ENCODE data around the gene RIPK3.
A peak's percentile ranks its signal among the peaks of the same experiment; 100 is the strongest.

RIPK3 gene

DNA sequence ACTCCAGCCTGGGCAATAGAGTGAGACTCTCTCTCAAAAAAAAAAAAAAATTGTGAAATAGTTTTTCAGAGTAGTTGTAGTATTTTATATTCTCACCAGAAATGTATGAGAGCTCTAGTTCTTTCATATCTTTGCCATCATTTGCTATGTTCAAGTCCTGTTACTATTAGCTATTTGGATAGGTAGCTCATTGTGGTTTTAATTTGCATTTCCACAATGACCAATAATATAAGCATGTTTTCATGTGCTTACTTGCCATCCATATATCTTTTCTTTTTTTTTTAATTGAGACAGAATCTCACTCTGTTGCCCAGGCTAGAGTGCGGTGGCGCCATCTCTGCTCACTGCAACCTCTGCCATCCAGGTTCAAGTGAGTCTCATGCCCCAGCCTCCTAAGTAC is 8.4 kb upstream of the RIPK3 start:
- no peak for DNase-seq

DNA sequence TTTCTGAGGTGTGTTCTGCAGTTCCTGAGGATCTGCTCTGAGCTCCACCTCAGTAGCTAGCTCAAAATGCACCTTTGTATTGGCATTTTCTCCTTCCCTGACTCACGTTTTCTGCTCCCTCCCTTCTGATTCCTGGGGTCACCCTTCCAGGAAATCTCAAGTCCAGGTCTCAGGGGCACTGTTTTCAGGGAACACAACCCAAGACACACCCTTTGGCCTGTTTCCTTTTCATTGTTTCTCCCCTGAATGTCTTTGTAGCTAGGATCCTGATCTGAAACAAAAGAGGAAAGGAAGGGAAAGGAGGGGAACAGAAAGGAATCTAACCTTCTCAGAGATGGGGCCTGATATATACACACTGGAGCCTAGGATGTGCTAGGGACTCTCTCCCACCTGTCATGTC is 7.3 kb upstream of the RIPK3 start:
- no peak for DNase-seq

DNA sequence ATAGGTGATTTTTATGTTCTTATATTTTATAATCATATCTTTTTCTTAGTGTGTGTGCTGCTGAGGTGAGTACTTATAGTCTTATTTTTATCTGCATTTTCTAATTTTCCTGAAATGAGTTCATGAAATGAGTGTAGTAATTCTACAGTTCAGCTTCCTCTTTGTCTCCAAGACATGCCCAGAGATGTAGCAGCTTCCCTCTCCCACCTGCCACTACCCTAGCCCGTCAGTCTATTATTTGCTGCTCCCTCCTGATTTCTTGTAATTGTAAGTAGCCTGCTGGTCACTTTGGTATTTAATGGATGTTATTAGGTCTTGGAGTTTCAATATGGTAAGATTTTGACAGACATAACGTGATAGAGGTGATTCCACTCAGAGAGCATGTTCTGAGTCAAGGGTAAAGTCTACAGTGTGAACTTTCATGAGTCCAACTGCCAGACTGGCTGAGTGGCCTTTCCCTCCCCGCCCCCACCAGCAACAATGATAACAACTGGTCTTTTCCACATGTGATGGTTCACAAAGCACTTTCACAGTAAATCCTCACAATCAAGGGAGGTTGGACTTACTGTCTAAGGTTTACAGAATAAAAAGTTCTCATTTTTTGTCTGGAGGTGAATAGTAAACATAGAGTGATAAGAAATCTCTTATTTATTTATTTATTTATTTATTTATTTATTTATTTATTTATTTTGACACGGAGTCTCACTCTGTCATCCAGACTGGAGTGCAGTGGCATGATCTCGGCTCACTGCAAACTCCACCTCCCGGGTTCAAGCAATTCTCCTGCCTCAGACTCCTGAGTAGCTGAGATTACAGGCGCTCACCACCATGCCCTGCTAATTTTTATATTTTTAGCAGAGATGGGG is 4.2 kb upstream of the RIPK3 start:
- no peak for DNase-seq

DNA sequence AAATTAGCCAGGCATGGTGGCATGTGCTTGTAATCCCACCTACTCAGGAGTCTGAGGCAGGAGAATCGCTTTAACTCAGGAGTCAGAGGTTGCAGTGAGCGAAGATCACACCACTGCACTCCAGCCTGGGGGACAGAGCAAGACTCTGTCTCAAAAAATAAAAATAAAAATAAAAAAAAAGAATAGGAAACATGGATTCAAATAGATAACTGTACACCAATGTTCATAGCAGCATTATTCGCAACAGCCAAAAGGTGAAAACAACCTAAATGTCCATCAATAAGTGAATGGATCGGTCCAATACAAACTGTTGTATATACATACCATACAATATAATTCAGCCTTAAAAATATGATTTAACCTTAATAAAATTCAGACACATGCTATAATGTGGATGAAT is 3.1 kb upstream of the RIPK3 start:
- no peak for DNase-seq

DNA sequence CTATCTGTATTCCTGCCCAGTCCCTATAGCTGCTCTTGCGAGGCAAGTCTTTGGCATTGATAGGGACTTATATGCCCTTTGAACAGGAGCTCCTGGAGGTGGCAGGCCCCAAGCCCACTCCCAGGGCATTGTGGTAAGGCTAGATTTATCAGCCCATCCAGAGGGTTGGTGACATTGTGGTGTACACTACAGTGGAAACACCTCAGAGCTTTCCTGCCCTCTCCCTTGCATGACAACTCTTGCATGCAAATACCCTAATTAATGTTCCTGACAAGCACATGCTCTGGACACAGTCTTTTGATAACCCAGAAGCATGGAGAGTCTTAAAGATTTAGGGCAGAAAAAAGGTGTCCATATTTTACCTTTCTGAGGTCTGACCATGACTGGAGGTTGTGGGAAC is 815 bp upstream of the RIPK3 start:
- no peak for DNase-seq

DNA sequence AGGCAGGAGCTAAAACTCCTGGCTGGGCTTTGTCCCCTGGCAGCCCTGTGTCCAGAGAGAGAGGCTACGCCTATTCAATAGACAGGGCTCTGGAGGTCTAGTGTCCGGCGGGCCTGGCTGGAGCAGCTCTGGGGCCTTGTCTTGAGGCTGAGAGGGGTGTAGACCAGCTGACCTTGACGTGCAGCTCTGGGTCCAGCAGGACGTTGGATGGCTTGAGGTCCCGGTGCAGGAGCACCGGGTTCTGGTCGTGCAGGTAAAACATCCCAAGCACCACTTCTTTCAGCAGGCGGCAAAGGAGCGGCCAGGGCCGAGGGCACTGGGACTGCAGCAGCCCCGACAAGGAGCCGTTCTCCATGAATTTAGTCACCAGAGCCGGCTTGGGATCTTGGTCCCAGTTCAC is 948 bp downstream of the RIPK3 start:
- DNase-seq, result no peak

DNA sequence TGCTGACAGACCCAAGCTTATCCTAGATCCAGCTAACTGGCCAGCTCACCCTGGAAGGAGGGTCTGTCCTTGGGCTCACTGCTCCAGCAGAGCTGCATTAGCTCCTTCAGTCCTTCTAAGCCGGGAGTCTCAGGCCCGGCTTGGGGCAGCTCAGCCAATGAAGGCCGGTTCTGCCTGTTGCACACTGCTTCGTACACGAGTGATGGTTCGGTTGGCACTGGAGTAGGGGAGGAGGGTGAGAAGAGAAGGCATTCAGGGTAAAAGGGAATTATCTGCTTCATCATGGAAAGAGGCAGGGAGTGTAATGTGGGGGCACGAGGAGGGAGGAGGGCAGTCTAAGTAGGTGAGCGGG is 2.0 kb downstream of the RIPK3 start:
- DNase-seq, result no peak

DNA sequence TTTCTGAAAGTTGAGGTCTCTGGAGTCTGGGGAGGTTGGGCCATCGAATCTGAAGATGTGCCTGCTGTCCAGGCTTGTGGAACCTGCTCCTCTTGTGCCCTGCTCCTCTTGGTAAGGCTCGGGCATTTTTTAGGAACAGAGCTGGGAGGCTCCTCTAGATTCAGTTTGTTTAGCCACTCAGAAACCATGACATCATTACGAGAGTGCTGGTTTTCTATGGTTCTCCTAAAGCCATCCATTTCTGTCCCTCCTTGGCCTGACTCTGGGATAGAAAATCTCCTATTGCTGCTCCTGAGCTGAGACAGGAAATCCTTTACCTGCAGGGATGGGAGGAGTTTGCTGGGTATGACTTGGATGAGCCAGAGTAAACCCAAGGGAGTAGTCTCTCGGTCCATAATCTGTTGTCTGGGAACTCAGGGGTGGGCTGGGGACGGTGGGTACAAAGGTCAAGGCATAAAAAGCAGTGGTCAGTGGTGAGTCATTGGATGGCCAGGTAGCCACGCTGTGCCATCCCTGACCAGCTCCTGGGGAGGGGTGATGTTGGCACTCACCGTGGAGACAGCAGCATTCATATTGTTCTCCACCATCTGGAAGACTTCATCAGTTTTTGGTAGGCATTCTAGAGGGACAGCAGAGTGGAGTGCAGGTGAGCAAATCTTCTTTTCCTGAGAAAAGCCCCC is 2.5 kb downstream of the RIPK3 start:
- DNase-seq, result no peak

DNA sequence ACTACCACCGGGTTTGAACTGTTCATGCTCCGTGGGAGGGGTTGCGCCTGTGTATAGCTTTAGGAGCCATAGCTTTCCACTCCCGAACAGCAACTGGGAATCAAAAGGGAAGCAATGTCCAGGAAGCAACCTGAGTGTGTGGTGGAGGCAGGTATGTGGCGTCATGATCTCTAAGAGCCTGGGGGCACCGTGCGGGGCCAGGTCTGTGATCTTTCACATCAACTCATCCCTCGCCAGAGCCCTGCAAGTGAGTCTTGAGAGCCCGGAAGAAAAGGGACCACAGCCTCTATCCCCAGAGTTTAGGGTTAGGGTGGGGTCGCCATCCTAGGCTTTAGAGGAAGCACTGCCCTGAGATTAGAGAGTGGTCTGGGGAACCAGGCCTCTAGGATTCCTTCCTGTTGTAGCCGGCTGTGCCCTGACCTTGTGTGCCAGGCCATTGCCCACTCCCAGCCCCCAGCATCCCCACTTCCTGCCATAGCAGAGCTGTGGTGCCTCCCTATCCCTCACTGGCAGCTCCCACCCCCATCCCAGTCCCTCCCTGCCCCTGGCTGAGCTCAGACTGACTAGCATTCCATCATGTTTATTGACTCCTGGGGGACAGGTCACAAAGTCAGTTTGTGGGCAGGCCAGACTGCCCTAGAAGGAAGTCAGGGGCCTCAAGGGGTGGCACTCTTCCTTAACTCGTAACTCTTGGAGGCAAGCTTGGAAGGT is 4.2 kb downstream of the RIPK3 start:
- no peak for DNase-seq

DNA sequence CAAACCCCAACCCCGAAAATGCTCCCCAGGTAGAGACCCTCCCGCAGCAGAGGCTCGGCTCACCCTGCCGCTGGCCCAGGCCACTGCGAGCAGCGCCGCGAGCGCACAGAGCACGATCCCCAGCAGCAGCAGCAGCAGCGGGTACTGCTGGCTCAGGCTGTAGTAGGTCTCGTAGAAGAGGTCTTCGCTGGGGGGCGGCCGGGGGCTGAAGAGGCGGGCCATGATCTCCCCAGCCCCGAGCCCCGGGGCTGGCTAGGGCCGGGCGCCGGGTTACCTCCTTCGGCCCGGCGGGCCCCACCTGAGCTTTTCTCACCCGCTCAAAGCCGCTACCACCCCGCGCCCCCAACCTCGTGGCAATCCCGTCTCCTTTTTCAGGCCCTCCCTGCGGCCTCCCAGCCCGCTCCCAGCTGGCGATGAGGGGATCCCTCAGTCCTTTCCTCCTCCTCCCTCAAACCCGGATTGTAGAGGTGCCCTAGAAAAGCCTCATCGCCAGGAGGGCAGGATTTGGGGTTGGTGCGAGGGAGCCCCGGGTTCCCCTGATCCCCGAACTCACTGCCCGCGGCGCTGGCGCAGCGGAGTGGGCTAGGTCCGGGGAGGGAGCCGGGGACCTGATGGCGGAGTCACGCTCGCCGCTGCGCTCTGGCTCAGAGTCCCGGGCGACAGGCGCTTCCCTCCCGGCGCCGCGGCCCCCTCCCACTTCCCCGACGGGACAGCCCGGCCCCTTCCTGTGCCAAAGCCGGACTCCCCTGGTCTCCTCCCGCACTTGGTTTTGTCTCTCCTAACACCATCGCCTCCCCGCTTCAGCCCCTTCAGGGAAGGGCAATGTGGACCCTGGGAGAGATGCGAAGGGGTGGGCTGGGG is 5.1 kb downstream of the RIPK3 start, which contains the start of gene ADCY4:
Gene ADCY4 (minus strand): TSS at position 641 of the 861 bp plus-strand sequence. CDS start 419 bp downstream, at position 222.
- no peak for DNase-seq

DNA sequence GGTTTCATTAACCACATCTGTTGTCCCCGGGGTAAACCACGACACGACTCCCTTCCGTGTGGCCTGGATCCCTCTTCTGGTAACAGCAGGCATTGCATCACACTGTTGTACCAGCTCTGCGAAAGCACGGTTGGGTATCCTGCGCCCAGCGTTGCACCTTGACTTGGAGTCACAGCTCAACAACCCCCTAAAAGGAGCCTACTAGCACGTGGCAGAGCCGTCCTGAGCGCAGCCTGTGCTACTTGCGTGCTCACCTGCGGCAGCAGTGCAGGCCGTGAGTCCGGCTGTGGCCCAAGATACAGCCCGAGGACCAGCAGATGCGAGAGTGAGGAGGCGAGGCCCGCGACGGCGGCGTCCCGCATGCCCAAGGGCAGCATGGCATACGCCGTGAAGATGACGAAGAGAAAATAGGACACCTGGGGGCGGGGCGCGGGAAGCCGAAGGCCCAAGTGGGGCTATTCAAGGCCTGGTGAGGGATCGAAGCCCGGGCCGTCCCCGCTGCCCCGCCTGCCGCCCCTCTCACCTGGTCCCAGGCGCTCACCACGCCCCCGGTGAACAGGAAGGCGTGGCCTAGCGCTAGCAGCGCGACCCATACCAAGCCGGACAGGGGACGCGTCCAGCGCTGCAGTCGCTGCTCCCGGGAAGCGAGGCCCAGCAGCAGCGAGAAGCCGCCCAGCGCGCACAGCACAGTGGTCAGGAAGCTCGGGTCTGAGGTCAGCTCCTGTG is 7.4 kb downstream of the RIPK3 start:
- peak in 31 of 56 donors; percentile 5 to 77 (median 33) for DNase-seq

DNA sequence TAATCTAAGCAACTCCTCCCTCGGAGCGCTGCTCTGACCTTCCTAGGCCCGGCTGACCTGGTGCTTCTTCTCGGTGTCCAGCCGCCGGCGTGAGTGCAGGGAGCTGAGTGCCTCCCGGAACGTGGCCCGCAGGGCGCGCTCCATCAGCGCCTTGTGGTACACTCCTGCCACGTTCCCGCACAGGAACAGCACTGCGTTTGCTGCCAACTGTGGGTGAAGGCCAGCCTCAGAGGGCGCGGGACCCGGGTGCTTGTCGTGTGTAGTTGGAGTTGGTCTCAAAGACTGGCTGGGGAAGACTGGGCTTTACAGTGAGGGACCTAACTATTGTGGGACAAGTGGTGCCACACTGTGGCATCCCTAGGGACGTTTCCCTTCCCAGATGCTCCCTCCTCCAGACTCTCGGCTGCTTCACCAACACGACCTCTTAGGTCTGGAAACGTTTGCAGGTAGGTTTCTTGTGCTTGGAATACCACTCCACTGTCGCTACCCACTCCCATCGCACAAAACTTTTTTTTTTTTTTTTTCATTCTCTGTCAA is 8.0 kb downstream of the RIPK3 start:
- DNase-seq, result no peak

DNA sequence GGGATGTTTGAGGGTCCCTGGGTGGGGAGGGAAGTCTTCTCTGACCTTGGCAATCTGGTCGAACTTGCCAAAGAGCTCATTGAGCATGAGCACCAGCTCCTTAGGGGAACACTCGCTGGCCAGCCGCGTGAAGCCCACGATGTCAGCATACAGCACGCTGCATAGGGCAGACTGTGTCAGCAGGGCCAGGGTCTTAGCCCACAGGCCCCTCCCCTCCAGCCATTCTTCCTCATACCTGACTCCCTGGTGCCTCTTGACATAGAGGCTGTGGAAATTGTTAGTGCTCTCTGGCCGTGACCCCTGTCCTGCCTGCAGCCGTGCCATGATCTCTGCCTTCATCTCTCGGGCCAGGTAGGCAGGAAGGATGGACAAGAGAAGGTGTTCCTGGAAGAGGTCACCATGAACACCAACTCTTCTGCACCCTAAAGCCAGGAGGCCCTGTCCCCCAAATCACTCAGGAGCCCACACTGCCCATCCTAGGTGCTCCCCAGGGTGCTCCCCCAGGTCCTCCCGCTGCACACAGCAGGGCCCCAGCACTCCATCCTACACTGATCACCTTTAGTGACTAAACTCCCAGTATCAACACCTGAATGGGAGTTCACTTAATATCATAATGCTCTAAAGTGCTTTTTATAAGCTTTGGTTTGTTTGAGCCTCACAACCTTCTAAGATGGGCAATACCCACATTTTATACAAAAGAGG is 8.7 kb downstream of the RIPK3 start:
- no peak for DNase-seq

DNA sequence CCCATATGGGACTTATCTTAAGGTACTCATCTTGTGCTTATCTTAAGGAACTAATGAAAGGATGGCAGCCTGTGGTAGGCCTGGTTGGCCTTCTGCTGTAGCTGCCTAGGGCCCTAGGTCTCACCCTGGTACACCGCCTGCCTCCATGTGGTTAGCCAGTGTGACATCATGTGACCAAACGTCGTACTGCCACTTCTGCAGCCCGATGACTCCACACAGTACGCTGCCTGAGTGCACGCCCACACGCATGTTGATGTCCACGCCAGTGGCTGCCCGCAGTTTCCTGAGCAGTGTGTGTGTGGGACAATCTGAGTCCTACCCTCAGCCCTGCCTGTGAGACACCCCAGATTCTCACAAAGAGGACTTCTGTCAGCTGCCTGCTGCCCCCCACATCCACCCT is 10.1 kb downstream of the RIPK3 start:
- DNase-seq, result no peak

DNA sequence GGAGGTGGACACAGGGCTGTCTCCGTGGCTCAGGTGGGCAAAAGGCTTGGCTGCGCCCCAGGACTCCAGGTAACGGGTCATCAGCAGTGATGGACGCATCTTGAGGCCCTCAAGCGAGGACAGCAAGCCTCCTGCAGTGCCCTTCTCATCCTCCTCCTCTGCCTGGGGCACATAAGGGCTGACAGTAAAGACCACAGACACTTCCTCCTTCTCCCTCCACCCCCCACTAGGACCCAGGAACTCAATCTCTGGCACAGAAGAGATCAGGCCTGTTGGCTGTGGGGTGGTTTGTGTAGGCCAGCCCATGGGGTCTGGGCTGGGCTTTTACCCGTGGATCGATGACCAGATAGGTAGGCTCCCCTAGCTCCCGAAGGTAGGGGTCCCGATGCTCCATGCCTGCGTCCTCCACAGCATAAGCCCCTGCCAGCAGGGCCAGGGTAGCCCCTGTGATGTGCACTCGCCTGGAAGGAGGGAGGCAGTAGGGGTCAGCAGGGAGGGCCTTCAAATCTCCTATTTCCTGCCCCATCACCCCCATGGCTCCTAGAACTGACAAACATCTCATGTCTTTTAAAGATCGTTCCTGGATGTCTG is 10.6 kb downstream of the RIPK3 start:
- no peak for DNase-seq

DNA sequence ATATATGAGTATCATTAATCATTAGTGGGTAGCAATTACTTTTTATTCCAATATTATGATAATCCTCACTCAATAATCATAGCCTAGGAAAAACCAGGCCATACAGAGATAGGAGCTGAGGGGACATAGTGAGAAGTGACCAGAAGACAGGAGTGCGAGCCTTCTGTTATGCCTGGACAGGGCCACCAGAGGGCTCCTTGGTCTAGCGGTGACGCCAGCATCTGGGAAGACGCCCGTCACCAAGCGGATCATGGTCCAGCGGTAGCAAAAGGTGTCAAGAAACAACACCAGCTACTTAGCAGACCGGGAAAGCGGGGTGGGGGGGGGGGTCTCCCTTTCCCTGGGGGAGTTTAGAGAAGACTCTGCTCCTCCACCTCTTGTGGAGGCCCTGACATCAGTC is 11.9 kb downstream of the RIPK3 start:
- peak in 14 of 56 donors; percentile 13 to 57 (median 26) for DNase-seq

DNA sequence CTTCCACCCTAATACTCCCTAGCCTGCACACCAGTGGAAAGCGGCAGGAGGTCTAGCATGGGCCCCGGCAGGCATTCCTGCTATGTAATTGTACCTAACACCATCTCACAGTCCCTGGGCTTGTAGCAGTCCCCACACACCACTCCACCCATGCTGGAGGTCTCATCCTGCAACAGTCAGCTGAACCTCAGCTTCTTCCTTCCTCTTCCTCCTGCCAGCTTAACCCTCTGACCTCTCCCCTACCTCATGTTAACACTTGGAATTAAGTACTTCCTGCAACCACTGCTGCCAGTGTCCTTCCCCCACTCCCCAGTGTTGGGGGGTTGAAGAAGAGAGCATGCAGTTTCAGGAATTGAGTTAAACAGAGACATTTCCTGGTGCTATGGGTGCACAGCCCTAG is 12.5 kb downstream of the RIPK3 start:
- DNase-seq, result no peak

DNA sequence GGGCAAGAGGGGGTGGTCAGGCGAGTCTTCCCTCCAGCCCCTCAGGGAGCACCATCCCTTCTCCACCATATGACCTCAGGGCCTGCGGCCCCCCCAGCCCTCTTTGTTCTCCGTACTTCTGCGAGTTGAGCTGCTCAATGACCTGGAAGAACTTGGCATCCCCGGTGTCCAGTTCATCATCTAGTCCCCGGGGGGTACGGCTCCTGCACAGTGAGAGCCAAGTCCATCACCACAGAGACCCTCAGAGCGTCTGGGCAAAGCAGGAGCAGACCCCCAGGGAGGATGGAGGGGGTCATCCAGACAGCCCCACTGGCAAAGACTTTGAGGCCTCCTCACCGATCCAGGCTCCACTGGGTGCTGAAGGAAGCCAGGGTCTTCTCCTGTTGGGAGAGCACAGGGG is 13.8 kb downstream of the RIPK3 start:
- DNase-seq, result no peak

DNA sequence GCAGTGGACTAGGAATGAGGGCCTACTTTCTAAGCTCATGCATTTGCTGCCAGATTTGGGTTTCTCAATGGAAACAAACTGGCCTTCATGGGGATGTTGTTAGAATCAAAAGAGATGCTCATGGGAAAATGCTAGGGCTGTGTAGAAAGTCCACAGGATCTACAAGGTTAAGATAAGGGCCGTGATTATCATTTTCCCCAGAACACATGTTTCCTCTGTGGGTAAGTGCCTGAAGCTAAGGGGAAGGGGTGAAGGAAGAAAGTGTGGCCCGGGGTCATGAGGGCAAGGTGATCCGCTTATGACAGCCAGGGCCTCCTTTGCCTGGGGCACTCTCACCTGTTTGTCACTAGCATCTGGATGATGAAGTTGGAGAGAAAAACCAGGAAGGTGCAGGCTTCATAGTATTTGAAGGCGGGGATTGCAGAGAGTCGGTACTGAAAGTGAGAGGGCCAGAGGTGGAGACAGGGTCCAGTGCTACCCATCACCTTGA is 14.7 kb downstream of the RIPK3 start:
- no peak for DNase-seq
